Activated gamma-delta T cell (primary cell): Measurements from ENCODE around the gene FBRSL1.

ENCODE experiments used
- DNase-seq: peaks from one replicate; lab custom pipeline; 2025; lab: John Stamatoyannopoulos, UW

FBRSL1 gene

GRCh38 chr12:132542661-132543060, 52.7 kb downstream of the FBRSL1 start:
- DNase-seq, result no peak

GRCh38 chr12:132543298-132544079, 53.5 kb downstream of the FBRSL1 start:
- DNase-seq, result no peak

GRCh38 chr12:132544080-132544397, 54.1 kb downstream of the FBRSL1 start:
- DNase-seq, result no peak

- DNase-seq, result no peak
Measured at GRCh38 chr12:132544498-132544897, 54.5 kb downstream of the FBRSL1 start.

- DNase-seq, result no peak
Measured at GRCh38 chr12:132545164-132545953, 55.4 kb downstream of the FBRSL1 start.

GRCh38 chr12:132545955-132546354, 56.0 kb downstream of the FBRSL1 start:
- no peak for DNase-seq

GRCh38 chr12:132546647-132547046, 56.7 kb downstream of the FBRSL1 start:
- no peak for DNase-seq

- DNase-seq, result no peak
Measured at GRCh38 chr12:132547205-132547740, 57.3 kb downstream of the FBRSL1 start.

- DNase-seq, result no peak
Measured at GRCh38 chr12:132548430-132549058, 58.6 kb downstream of the FBRSL1 start.

- no peak for DNase-seq
Measured at GRCh38 chr12:132549059-132549458, 59.1 kb downstream of the FBRSL1 start.

- no peak for DNase-seq
Measured at GRCh38 chr12:132550014-132550802, 60.3 kb downstream of the FBRSL1 start.

- no peak for DNase-seq
Measured at GRCh38 chr12:132550830-132551640, 61.1 kb downstream of the FBRSL1 start.

- DNase-seq, result no peak
Measured at GRCh38 chr12:132551641-132552031, 61.7 kb downstream of the FBRSL1 start.

GRCh38 chr12:132554845-132555630, 65.1 kb downstream of the FBRSL1 start:
- DNase-seq, result no peak

GRCh38 chr12:132555686-132556085, 65.7 kb downstream of the FBRSL1 start:
- no peak for DNase-seq

GRCh38 chr12:132556216-132556615, 66.3 kb downstream of the FBRSL1 start:
- DNase-seq, result no peak

GRCh38 chr12:132556801-132557200, 66.8 kb downstream of the FBRSL1 start:
- no peak for DNase-seq

GRCh38 chr12:132557291-132558015, 67.5 kb downstream of the FBRSL1 start:
- no peak for DNase-seq
